MCF 10A (cell line): ENCODE measurements around the gene NUP62. TPM values are rescaled to one million over a fixed set of nuclear protein-coding genes. Genes with fewer than 3 reads are reported as not detected.

Experiments used
- BruUV-seq: library from RNA; stranded (reverse); fragments of 400-500 nt; replicated peaks from 2 replicates; lab custom pipeline; 2021; lab: Mats Ljungman, UMichigan
- CTCF ChIA-PET: fragments of 300-600 bp; sonication (Branson Sonifier 250); formaldehyde crosslinking; extraction: SDS; loops from one replicate; lab custom pipeline; 2021; ENCODE audit warnings: antibody characterized with exemption, inconsistent platforms; lab: Yijun Ruan, JAX
- POLR2A ChIA-PET: fragments of 300-600, 350-650 bp; sonication (Branson Sonifier 250); formaldehyde crosslinking; extraction: SDS; loops from one replicate; lab custom pipeline; 2020; ENCODE audit warnings: antibody characterized with exemption, inconsistent platforms; lab: Yijun Ruan, JAX
- DNase-seq: peaks from one replicate; pipeline ENCODE4 v3.0.0-alpha.2; 2018; ENCODE audit not compliant: unreplicated experiment
- H3K27ac Mint-ChIP-seq: one replicate; pipeline ENCODE4 v1.8.0; 2022; ENCODE audit warnings: mild to moderate bottlenecking, low read depth, mixed read lengths; ENCODE audit not compliant: unreplicated experiment
- H3K27me3 Mint-ChIP-seq: one replicate; pipeline ENCODE4 v1.8.0; 2022; ENCODE audit warnings: mixed read lengths; ENCODE audit not compliant: insufficient read depth, unreplicated experiment
- H3K36me3 Mint-ChIP-seq: one replicate; pipeline ENCODE4 v1.8.0; 2022; ENCODE audit warnings: mild to moderate bottlenecking, moderate library complexity, mixed read lengths; ENCODE audit not compliant: insufficient read depth, unreplicated experiment
- H3K4me1 Mint-ChIP-seq: one replicate; pipeline ENCODE4 v1.8.0; 2022; ENCODE audit warnings: mixed read lengths; ENCODE audit not compliant: insufficient read depth, unreplicated experiment
- H3K4me3 Mint-ChIP-seq: one replicate; pipeline ENCODE4 v1.8.0; 2022; ENCODE audit warnings: mild to moderate bottlenecking, moderate library complexity, mixed read lengths; ENCODE audit not compliant: unreplicated experiment
- H3K9me3 Mint-ChIP-seq: one replicate; pipeline ENCODE4 v1.8.0; 2022; ENCODE audit warnings: mixed read lengths; ENCODE audit not compliant: unreplicated experiment
- intact Hi-C: fragments of 100-400 bp; cut with micrococcal nuclease; formaldehyde crosslinking; loops from 2 replicates; pipeline ENCODE4 v1.14.1; 2022
- total RNA-seq: library from RNA; stranded (reverse); gene quantifications from 2 replicates; pipeline ENCODE4 v1.2.3, GENCODE V29; 2022
- TF ChIP-seq, protein P1 (sequence below): fragments of 200-600 bp; IDR thresholded peaks from one replicate; pipeline ENCODE4 v1.8.0; 2022; ENCODE audit warnings: antibody characterized with exemption, mild to moderate bottlenecking; ENCODE audit not compliant: unreplicated experiment

Gene NUP62
- total RNA-seq, 1 experiment from 2014 or later, result 44.9 TPM

GRCh38 chr19:49875857-49876421 is 53.4 kb downstream of the NUP62 start:
- TF ChIP-seq, protein P1, sequence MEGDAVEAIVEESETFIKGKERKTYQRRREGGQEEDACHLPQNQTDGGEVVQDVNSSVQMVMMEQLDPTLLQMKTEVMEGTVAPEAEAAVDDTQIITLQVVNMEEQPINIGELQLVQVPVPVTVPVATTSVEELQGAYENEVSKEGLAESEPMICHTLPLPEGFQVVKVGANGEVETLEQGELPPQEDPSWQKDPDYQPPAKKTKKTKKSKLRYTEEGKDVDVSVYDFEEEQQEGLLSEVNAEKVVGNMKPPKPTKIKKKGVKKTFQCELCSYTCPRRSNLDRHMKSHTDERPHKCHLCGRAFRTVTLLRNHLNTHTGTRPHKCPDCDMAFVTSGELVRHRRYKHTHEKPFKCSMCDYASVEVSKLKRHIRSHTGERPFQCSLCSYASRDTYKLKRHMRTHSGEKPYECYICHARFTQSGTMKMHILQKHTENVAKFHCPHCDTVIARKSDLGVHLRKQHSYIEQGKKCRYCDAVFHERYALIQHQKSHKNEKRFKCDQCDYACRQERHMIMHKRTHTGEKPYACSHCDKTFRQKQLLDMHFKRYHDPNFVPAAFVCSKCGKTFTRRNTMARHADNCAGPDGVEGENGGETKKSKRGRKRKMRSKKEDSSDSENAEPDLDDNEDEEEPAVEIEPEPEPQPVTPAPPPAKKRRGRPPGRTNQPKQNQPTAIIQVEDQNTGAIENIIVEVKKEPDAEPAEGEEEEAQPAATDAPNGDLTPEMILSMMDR, result no peak
- peaks cover 10% of the 10 kb centered on the region for H3K4me1 Mint-ChIP-seq
- no peak for DNase-seq
- ChIA-PET POLR2A (interaction anchor here (1.0 to 4.0 kb wide), 15 partner anchors 9 to 388 kb away, joined by 3 to 78 read pairs (median 9); partner anchors contain the start of genes AP2A1, ATF5, BCL2L12 and FUZ), CTCF (no interaction called here)
- H3K36me3 Mint-ChIP-seq, result peaks cover 47% of the 10 kb centered on the region
- H3K27me3 Mint-ChIP-seq, result no peaks in the 10 kb centered on the region
- no peak overlapping the region for H3K27ac Mint-ChIP-seq
- intact Hi-C loops, result loop anchor here (2.0 kb wide), 1 partner anchor 53 kb away; the partner anchor contains the start of genes ATF5 and NUP62
- H3K4me3 Mint-ChIP-seq, result no peak overlapping the region
- no peaks in the 10 kb centered on the region for H3K9me3 Mint-ChIP-seq
- BruUV-seq, result no TSS peak

DNA sequence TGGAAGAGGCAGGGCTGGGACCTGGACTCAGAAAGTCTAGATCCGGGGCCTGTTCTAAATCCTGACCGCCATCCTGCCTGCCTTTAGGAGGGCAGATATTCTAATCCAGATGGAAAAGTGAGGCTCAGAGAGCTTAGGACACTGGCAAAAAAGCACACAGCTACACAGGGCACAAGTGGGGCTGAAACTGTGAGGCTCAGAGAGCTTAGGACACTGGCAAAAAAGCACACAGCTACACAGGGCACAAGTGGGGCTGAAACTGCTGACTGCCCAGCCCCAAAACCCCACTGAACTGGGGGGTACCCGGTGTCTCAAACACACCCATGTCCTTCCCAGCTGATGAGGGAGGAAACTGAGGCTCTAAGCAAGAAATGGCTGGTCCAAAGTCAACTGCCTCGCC is 54.1 kb downstream of the NUP62 start:
- BruUV-seq, result no TSS peak
- peaks cover 10% of the 10 kb centered on the region for H3K4me1 Mint-ChIP-seq
- intact Hi-C loops, result no loop called here
- CTCF ChIA-PET, result interaction anchor here (0.7 kb wide), 1 partner anchor 138 kb away, joined by 3 read pairs; no protein-coding TSS in a partner anchor
- no peaks in the 10 kb centered on the region for H3K27me3 Mint-ChIP-seq
- no peak overlapping the region for H3K4me3 Mint-ChIP-seq
- H3K27ac Mint-ChIP-seq, result no peak overlapping the region
- H3K9me3 Mint-ChIP-seq, result no peaks in the 10 kb centered on the region
- H3K36me3 Mint-ChIP-seq, result peaks cover 49% of the 10 kb centered on the region
- no peak for DNase-seq
- TF ChIP-seq, protein P1, result no peak
- POLR2A ChIA-PET, result interaction anchor here (0.6 to 4.0 kb wide), 7 partner anchors 9 to 234 kb away, joined by 3 to 78 read pairs (median 4); partner anchors contain the start of genes ATF5, FUZ, NUP62 and PNKP

GRCh38 chr19:49874503-49875157 is 54.7 kb downstream of the NUP62 start:
- DNase-seq, result no peak
- no TSS peak for BruUV-seq
- no peaks in the 10 kb centered on the region for H3K27me3 Mint-ChIP-seq
- ChIA-PET CTCF (interaction anchor here (0.7 kb wide), 1 partner anchor 137 kb away, joined by 3 read pairs; no protein-coding TSS in a partner anchor), POLR2A (interaction anchor here (0.6 to 4.0 kb wide), 4 partner anchors 8 to 234 kb away, joined by 4 to 78 read pairs (median 32); partner anchors contain the start of genes ATF5, NUP62, PNKP and RRAS)
- no peak overlapping the region for H3K27ac Mint-ChIP-seq
- no peak overlapping the region for H3K4me3 Mint-ChIP-seq
- TF ChIP-seq, protein P1, result no peak
- peaks cover 44% of the 10 kb centered on the region for H3K36me3 Mint-ChIP-seq
- no peaks in the 10 kb centered on the region for H3K9me3 Mint-ChIP-seq
- H3K4me1 Mint-ChIP-seq, result peaks cover 10% of the 10 kb centered on the region
- intact Hi-C loops, result no loop called here

DNA sequence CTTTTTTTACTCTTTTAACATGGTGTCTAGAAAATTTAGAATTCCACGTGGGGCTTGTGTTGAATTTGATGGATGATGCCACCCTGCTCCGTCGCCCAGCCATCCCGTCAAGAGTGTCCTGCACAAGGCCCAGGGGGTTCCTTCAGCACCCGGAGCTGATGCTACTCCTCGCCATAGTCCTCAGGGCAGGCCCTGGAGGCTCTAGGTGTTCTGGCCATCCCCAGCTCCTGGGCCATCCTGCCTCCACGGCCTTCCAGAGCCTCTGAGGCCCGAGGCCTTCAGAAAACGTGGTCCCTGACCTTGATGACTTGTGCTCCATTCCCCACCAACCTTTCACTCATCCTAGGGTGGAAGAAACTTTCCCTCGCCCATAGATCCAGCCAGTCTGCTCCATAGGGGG is 55.5 kb downstream of the NUP62 start:
- DNase-seq, result no peak
- no peaks in the 10 kb centered on the region for H3K9me3 Mint-ChIP-seq
- no peak overlapping the region for H3K4me3 Mint-ChIP-seq

More for the DNA sequence above, 55.5 kb downstream of the NUP62 start:
- no peak overlapping the region for H3K27ac Mint-ChIP-seq
- ChIA-PET POLR2A (no interaction called here), CTCF (no interaction called here)
- H3K4me1 Mint-ChIP-seq, result peaks cover 7% of the 10 kb centered on the region
- H3K36me3 Mint-ChIP-seq, result peaks cover 36% of the 10 kb centered on the region
- intact Hi-C loops, result no loop called here
- TF ChIP-seq, protein P1, result no peak
- no TSS peak for BruUV-seq
- no peaks in the 10 kb centered on the region for H3K27me3 Mint-ChIP-seq
